Osteoblast (primary cell): ENCODE results near the gene GADD45B. TPM values are rescaled to one million over a fixed set of nuclear protein-coding genes. Genes with fewer than 3 reads are reported as not detected.
A peak's percentile ranks its signal among the peaks of the same experiment; 100 is the strongest.

Experiments used
- DNase-seq: peaks from one replicate; pipeline ENCODE4 v3.0.0; 2011; ENCODE audit warnings: low spot score, mixed read lengths; ENCODE audit not compliant: insufficient read length; ENCODE audit errors: missing footprints
- H2AFZ ChIP-seq: 2 replicates; pipeline ENCODE4 v1.6.0; 2011; ENCODE audit warnings: mild to moderate bottlenecking, low read length
- H3K27ac ChIP-seq: 2 replicates; pipeline ENCODE4 v1.5.1; 2011; ENCODE audit warnings: mild to moderate bottlenecking, low read depth, low read length, moderate library complexity
- H3K27me3 ChIP-seq: 2 replicates; pipeline ENCODE4 v1.6.0; 2012; ENCODE audit warnings: mild to moderate bottlenecking, control low read depth, inconsistent platforms, low read length, moderate library complexity; ENCODE audit not compliant: insufficient read depth
- H3K36me3 ChIP-seq: 2 replicates; pipeline ENCODE4 v1.5.1; 2011; ENCODE audit warnings: mild to moderate bottlenecking, low read length, control low read depth, moderate library complexity; ENCODE audit not compliant: insufficient read depth
- H3K4me1 ChIP-seq: 2 replicates; pipeline ENCODE4 v1.5.1; 2011; ENCODE audit warnings: mild to moderate bottlenecking, low read length, control low read depth, moderate library complexity; ENCODE audit not compliant: insufficient read depth
- H3K4me2 ChIP-seq: 2 replicates; pipeline ENCODE4 v1.6.0; 2011; ENCODE audit warnings: mild to moderate bottlenecking, low read length; ENCODE audit not compliant: insufficient read depth
- H3K4me3 ChIP-seq: fragments of 200-600 bp; sonication (generic); 3 replicates; pipeline ENCODE4 v1.5.1; 2012; ENCODE audit warnings: mild to moderate bottlenecking, low read length, inconsistent platforms; ENCODE audit not compliant: insufficient read depth
- H3K79me2 ChIP-seq: 2 replicates; pipeline ENCODE4 v1.6.0; 2012; ENCODE audit warnings: mild to moderate bottlenecking, low read length, control low read depth, inconsistent platforms; ENCODE audit not compliant: insufficient read depth
- H3K9me3 ChIP-seq: 2 replicates; pipeline ENCODE4 v1.5.1; 2011; ENCODE audit warnings: low read depth, low read length, control low read depth
- H4K20me1 ChIP-seq: 2 replicates; pipeline ENCODE4 v1.6.0; 2012; ENCODE audit warnings: mild to moderate bottlenecking, low read length, control low read depth; ENCODE audit not compliant: insufficient read depth
- total RNA-seq: library from RNA; depleted of rRNA; stranded (reverse); fragments of >200 nt; gene quantifications from 2 replicates; pipeline ENCODE4 v1.2.3, GENCODE V29; 2012
- TF ChIP-seq, protein P1 (sequence below): IDR thresholded peaks from 2 replicates; pipeline ENCODE4 v1.5.1; 2011; ENCODE audit warnings: mild to moderate bottlenecking, low read depth, low read length, moderate library complexity; ENCODE audit errors: extremely low read depth

Gene GADD45B
- total RNA-seq, 1 donor: 46.3 TPM

DNA sequence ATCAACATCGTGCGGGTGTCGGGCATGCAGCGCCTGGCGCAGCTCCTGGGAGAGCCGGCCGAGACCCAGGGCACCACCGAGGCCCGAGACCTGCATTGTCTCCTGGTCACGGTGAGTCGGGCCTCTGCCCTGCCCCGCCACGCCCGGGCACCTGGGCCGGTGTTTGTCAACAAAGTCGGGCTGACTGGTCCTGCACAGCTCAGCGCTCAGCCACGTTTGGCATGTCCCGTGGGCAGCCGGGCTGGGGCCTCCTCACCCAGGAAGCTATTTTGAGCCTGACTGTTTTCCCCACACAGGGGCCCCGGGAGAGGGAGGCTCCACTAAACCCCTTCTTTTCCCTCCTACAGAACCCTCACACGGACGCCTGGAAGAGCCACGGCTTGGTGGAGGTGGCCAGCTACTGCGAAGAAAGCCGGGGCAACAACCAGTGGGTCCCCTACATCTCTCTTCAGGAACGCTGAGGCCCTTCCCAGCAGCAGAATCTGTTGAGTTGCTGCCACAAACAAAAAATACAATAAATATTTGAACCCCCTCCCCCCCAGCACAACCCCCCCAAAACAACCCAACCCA lies 1.3 kb downstream of the GADD45B start:
- Histone ChIP-seq H3K4me2 (peak overlapping the region; percentile 96), H3K36me3 (peaks cover 16% of the 10 kb centered on the region), H3K27ac (peak overlapping the region; percentile 87), H3K79me2 (peaks cover 28% of the 10 kb centered on the region), H4K20me1 (peaks cover 29% of the 10 kb centered on the region), H3K27me3 (no peaks in the 10 kb centered on the region), H3K4me1 (peaks cover 20% of the 10 kb centered on the region), H3K9me3 (no peaks in the 10 kb centered on the region), H2AFZ (no peak overlapping the region), H3K4me3 (peak overlapping the region; percentile 100)
- DNase-seq: peak; percentile 89
- TF ChIP-seq, protein P1, sequence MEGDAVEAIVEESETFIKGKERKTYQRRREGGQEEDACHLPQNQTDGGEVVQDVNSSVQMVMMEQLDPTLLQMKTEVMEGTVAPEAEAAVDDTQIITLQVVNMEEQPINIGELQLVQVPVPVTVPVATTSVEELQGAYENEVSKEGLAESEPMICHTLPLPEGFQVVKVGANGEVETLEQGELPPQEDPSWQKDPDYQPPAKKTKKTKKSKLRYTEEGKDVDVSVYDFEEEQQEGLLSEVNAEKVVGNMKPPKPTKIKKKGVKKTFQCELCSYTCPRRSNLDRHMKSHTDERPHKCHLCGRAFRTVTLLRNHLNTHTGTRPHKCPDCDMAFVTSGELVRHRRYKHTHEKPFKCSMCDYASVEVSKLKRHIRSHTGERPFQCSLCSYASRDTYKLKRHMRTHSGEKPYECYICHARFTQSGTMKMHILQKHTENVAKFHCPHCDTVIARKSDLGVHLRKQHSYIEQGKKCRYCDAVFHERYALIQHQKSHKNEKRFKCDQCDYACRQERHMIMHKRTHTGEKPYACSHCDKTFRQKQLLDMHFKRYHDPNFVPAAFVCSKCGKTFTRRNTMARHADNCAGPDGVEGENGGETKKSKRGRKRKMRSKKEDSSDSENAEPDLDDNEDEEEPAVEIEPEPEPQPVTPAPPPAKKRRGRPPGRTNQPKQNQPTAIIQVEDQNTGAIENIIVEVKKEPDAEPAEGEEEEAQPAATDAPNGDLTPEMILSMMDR: no peak

DNA sequence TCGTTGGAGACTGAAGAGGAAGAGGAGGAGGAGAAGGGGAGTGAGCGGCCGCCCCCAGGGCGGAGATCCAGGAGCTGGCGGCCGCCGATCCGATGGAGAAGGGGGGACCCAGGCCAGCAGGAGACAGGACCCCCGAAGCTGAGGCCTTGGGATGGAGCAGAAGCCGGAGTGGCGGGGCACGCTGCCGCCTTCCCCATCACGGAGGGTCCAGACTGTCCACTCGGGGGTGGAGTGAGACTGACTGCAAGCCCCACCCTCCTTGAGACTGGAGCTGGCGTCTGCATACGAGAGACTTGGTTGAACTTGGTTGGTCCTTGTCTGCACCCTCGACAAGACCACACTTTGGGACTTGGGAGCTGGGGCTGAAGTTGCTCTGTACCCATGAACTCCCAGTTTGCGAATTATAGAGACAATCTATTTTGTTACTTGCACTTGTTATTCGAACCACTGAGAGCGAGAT lies 1.8 kb downstream of the GADD45B start:
- peak overlapping the region; percentile 96 for H3K4me2 ChIP-seq
- TF ChIP-seq, protein P1: no peak
- H3K36me3 ChIP-seq: peaks cover 16% of the 10 kb centered on the region
- no peaks in the 10 kb centered on the region for H3K27me3 ChIP-seq
- H4K20me1 ChIP-seq: peaks cover 29% of the 10 kb centered on the region
- peaks cover 28% of the 10 kb centered on the region for H3K79me2 ChIP-seq
- H3K4me1 ChIP-seq: peaks cover 20% of the 10 kb centered on the region
- H2AFZ ChIP-seq: no peak overlapping the region
- DNase-seq: peak; percentile 88
- peak overlapping the region; percentile 100 for H3K4me3 ChIP-seq
- peak overlapping the region; percentile 87 for H3K27ac ChIP-seq
- H3K9me3 ChIP-seq: peaks cover 2% of the 10 kb centered on the region

DNA sequence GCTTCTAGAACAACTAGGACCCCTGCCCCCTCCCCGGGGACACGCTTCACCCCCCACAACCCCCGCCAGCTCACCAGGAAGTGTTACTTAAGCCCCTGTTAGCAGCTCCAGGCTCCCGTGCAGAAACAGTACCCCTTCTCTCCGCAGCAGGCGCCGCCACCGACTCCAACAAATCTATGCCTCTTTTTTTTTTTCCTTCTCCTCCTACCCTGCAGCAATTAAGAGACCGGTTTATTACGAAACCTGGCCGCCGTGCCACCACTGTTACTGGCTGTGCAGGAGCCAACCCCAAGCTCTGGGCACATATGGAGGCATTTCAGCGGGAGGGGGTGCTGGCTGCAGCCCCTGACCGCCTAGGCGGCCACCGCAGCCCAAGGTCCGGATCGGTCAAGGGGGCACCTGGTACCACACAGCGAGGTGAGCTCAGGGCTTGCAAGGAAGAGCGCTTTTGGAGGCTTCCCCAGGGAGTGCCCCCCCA lies 2.4 kb downstream of the GADD45B start:
- no peak overlapping the region for H2AFZ ChIP-seq
- peaks cover 2% of the 10 kb centered on the region for H3K9me3 ChIP-seq
- peak overlapping the region; percentile 87 for H3K27ac ChIP-seq
- H3K27me3 ChIP-seq: no peaks in the 10 kb centered on the region
- peaks cover 20% of the 10 kb centered on the region for H3K4me1 ChIP-seq
- DNase-seq: peak; percentile 89
- H3K4me2 ChIP-seq: peak overlapping the region; percentile 96
- peak overlapping the region; percentile 100 for H3K4me3 ChIP-seq
- peaks cover 29% of the 10 kb centered on the region for H4K20me1 ChIP-seq
- peaks cover 16% of the 10 kb centered on the region for H3K36me3 ChIP-seq
- TF ChIP-seq, protein P1: no peak
- peaks cover 28% of the 10 kb centered on the region for H3K79me2 ChIP-seq

DNA sequence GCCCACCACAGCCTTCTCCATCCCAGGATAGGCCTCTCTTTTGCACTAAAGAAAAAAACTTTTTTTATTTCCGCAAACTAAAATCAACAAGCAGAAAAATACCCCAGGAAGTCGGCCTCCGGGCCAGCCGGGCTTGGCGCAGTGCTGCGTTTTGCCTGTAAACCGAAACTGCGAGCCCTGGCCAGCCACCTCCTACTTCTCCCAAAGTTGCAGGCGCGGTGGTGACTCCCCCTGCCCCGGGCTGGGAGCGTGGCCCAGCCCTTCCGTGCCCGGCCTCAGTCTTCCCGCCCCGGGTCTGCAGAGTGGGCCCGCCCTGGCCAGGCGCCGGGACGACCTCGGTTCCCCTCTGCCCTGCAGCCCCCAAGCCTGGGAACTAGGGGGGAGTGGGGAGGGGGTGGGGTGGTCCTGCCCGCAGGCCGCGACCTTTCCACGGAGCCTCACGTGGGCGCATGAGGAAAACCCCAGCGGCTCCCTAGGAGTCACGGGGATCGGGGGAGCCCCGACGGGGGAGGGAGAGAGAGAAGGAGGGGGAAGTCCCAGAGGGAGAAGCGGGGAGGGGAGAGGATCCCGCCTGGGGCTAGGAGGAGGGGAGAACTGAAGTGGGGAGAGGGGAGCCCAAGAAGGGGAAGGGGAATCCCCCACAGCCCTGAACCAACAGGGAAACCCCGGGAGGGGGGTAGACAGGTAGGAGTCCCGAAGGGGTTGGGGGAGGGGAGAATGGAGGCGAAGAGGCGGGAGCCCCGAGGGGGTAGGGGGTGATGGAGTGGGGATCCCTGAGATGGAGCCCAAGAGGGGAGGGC lies 3.0 kb downstream of the GADD45B start:
- Histone ChIP-seq H3K9me3 (peaks cover 7% of the 10 kb centered on the region), H3K4me3 (peak overlapping the region; percentile 100), H3K4me2 (peak overlapping the region; percentile 96), H2AFZ (no peak overlapping the region), H3K36me3 (peaks cover 16% of the 10 kb centered on the region), H3K4me1 (peaks cover 20% of the 10 kb centered on the region), H3K79me2 (peaks cover 28% of the 10 kb centered on the region), H4K20me1 (peaks cover 29% of the 10 kb centered on the region), H3K27me3 (no peaks in the 10 kb centered on the region), H3K27ac (peak overlapping the region; percentile 87)
- TF ChIP-seq, protein P1: no peak
- DNase-seq: peak; percentile 96
